GM18861 (cell line): Measurements from ENCODE around the gene PRR12.

Experiments used
- ATAC-seq: cut with Tn5 transposase; IDR thresholded peaks from one replicate; pipeline ENCODE4 v1.9.1; 2021; ENCODE audit not compliant: unreplicated experiment

The PRR12 gene

DNA sequence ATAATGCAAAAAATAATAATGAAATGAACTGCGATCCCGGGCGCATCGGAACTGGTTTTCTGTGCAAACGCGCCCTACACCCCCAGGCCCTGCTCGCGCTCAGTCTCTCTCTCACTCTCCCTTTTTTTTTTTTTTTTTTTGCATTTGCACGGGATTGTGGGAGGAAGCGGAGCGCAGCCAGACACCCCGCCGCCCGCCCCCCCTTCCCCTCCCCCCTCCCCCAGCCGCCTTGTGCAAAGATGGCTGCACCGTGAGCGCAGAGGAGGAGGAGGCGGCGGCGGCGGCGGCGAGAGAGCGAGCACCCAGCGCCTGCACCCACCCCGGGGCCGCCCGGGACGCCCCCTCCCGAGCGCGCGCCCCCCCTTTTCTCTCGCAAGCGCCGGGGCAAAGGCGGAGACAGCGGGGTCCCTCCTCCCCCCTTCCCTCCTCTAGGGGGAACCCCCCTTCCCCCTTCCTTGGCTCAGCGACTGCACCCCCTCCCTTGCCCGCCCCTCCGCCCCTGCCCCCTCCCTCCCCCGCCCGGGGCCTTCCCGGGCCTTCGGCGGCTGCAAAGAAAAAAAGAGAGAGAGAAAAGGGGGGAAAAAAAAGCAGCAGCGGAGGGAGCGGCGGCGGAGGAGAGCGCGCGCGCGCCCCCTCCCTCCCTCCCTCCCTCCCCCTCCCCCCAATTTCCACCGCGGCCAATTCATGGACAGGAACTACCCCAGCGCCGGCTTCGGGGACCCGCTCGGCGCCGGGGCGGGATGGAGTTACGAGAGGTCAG lies at the start of gene PRR12:
Gene PRR12 (plus strand): TSS at position 212 of the 760 bp plus-strand sequence. CDS start 473 bp downstream, at position 685.
- ATAC-seq = no peak

GRCh38 chr19:49541914-49542313 lies 49.1 kb upstream of the PRR12 start:
- no peak for ATAC-seq

DNA sequence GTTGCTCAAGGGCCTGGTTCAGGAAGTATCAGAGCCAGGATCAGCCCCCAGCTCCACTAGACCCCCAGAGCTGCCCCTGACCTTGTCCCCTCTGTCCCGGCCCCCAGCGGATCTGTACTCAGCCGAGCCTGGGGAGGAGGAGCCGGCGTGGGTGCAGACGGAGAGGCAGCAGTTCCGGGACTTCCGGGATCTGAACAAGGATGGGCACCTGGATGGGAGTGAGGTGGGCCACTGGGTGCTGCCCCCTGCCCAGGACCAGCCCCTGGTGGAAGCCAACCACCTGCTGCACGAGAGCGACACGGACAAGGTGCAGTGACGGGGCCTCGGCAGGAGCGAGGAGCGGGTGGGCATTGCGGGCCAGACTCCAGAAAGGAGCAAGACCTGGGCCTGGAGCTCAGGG lies 48.5 kb upstream of the PRR12 start:
- ATAC-seq = no peak

DNA sequence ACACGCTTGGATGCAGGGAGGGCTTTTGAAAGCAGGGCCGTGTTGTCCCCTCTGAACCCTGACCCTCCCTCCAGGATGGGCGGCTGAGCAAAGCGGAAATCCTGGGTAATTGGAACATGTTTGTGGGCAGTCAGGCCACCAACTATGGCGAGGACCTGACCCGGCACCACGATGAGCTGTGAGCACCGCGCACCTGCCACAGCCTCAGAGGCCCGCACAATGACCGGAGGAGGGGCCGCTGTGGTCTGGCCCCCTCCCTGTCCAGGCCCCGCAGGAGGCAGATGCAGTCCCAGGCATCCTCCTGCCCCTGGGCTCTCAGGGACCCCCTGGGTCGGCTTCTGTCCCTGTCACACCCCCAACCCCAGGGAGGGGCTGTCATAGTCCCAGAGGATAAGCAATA lies 48.0 kb upstream of the PRR12 start:
- no peak for ATAC-seq

GRCh38 chr19:49544154-49544553 lies 46.8 kb upstream of the PRR12 start:
- no peak for ATAC-seq

GRCh38 chr19:49546825-49547565 lies 44.0 kb upstream of the PRR12 start:
- no peak for ATAC-seq

DNA sequence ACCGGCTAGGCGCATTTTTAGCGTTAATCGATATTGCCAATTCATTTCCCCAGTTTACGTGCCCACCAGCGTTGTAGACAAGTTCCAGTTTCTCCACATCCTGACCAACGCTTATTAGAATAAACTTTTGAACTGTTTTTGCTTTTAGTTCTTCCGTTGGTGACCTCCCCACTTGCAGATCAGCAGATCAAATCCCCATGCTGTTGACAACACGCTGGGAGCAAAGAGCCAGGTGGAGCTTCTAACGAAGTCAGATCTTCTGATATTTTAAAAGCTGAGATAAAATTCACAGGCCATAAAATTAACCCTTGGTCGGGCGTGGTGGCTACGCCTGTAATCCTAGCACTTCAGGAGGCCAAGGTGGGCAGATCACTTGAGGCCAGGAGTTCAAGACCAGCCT lies 41.9 kb upstream of the PRR12 start:
- no peak for ATAC-seq

- ATAC-seq = no peak
Observed at GRCh38 chr19:49551531-49551930, 39.5 kb upstream of the PRR12 start.

DNA sequence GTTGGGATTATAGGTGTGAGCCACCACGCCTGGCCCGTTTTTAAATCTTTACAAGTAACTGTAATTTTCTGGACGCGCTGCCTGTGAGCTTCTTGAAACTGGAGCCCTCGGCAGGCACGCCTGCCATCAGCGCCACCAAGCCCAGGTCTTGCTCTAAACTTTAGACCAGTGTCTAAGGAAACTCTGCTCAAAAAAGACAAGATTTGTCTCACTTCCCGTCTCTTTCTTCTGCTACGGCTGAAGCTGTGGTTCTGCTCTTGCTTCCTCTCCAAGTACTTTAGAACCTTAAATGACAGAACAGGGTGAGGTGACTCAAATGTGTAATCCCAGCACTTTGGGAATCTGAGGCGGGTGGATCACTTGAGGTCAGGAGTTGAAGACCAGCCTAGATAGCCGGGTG lies 38.2 kb upstream of the PRR12 start:
- no peak for ATAC-seq

- ATAC-seq = no peak
Observed at GRCh38 chr19:49553451-49554271, 37.3 kb upstream of the PRR12 start.

DNA sequence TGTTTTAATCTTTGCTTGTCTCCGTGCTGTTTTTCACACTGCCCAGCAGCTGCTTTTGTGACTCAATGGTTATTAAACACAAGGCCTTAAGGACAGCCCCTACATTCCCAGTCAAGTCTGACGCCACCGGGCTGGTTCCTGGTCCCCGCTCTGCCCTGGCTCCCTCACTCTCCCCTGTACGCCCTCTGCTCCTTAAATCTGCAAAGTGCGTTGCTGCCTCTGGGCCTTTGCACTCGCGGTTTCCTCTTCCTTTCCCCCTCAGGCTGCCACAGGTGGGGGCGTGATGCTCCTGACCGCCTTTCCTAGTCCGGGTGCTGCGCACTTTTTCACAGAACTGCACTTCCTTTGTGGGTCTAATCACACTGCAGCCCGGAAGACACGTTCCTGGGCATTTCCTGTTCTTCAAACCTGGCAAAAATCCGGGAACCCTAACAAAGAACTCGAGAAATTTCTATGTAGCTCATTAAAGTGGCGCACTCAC lies 36.2 kb upstream of the PRR12 start:
- ATAC-seq = no peak

DNA sequence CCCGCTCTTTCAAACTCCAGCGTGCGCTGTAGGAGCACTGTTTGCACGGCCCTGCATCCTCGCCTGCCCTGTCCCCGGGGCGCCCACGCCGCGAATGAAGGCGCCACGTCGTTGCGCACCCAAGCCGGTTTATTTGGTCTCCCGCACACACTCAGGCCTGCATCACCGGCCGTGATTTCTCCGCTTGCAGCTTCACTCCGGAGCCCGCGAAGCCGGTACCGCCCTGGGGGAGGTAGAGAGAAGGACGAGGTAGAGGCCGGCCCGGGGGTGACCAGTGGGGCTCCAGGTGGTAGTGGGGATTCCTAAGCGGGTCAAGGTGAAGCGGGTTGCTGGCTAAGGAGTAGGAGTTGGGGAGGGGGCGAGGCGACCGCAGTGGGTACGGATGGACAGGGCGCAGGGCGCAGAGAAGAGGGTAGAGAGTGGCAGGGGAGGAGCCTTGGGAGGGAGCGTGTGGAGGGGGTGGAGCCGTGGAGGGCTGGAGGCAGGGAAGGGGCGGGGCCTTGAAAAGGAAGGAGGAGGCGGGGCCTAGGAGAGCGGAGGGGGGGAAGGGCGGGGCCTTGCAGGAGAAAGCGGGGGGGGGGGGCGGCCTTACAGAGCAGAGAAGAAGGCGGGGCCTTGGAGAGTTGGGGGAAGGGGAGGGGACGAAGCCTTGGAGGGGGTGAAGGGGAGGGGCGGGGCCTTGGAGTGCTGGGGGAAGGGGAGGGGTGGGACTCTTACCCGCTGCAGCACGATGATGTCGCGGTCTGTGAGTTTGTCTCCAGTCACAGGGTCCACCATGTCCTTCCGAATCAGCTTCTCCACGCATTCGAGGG lies 35.2 kb upstream of the PRR12 start:
- ATAC-seq = no peak

- no peak for ATAC-seq
Observed at GRCh38 chr19:49556412-49557398, 34.3 kb upstream of the PRR12 start.

DNA sequence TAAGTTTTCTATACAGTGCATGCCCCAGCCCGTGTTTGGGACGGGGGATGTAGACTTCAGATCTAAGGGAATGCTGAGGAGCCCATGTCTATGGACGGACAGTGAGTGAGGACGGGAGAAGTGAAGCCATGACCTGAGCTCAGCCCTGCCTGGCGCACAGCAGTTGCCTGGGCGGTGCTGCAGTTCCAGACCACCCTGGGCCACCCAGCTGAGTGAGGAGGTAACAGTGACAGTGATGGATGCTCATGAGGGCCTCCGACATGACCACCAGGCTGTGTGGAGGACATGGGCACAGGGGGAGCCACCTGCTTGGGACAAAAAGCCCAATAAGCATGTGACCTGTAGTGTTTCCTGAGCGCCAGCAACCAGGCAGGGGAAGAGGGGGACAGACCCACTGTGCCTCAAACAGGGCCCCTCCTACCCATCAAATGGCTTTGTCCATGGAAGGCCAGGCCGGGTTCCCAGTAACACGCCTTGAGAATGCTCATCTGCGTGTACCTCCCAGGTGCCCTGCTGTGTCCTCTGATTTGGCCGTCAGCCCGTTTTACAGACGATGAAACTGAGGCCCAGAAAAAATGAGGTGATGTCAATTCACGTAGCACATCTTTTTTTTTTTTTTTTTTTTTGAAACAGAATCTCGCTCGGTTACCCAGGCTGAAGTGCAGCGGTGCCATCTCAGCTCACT lies 33.2 kb upstream of the PRR12 start:
- no peak for ATAC-seq

GRCh38 chr19:49558591-49558990 lies 32.4 kb upstream of the PRR12 start:
- ATAC-seq = no peak

DNA sequence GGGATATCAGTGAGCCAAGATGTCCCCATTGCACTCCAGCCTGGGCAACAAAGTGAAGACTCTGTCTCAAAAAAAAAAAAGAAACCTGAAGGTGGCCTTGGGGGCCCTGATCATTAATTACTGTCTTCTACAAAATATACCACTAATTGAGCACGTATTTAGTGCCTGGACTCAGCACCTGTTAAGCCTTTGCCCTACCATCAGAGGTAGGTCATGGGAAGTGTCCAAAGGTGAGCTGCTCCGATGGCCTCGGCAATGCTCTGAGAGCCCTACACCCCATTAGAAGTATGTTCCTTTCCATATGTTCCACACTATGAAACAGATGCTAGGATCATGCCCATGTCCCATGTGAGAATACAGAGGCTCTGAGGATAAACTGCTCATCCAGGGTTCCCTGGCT lies 31.5 kb upstream of the PRR12 start:
- no peak for ATAC-seq

DNA sequence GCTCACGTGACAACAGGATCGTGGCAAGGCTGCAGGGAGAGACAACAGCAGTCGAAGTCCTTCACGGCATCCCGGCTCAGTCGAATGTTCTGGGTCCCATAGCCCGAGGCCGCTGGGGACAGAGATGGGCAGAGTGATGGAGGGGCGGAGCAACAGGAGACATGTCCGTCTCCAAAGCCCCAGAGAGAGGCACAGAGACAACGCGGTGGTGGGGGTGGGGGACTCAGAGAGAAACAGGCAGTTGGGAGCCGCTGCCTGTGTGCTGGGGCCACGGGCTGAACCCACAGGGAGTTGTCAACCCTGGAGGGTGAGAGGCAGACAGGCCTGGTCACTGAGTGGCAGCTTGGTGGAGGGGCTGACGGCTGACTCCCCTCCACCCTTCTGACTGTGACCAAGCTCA lies 31.1 kb upstream of the PRR12 start:
- no peak for ATAC-seq

DNA sequence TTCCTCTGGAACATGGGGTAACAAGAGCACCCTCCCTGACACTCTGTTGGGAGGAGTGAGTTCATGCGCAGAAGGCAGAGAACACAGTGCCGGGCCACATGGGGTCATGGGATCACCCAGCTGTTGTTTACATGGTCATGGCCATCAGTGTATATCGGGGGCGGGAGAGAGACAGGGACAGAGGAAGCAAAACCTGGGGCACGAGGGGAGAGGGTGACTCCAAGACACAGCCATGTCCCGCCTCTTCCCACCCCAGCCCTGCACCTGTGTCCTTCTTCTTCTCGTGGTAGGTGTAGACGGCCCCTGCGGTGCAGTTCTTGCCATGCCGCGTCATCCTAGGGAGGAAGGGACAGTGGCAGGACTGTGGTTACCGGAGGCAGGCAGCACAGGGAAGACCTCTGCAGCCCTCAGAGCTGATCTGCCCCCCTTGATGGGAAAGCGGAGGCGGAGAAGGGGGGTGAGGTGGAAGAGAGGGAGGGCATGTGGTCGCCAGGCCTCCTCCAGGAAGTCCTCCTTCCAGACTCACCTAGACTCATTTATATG lies 30.6 kb upstream of the PRR12 start:
- ATAC-seq = no peak

GRCh38 chr19:49564616-49565045 lies 26.4 kb upstream of the PRR12 start:
- no peak for ATAC-seq
